Neural progenitor cell (in vitro differentiated cells): ENCODE data around the gene COX15. TPM values are rescaled to one million over a fixed set of nuclear protein-coding genes. Genes with fewer than 3 reads are reported as not detected.
"Not testable (repeated sequence)": the region's sequence is repeated elsewhere in the genome, so short reads cannot be mapped to it uniquely, and the experiment has no call there.

Source experiments
- DNase-seq: peaks from one replicate; pipeline ENCODE4 v3.0.0-alpha.2; 2016; ENCODE audit warnings: low spot score
- H2AFZ ChIP-seq: fragments of 200-600 bp; sonication (generic); replicated peaks from 2 replicates; pipeline ENCODE4 v1.6.1; 2016; ENCODE audit warnings: antibody characterized with exemption
- H3F3A ChIP-seq: fragments of 200-600 bp; sonication (generic); 2 replicates; pipeline ENCODE4 v1.6.1; 2016; ENCODE audit warnings: antibody characterized with exemption, low read depth
- H3K27ac ChIP-seq: fragments of 200-600 bp; sonication (generic); 2 replicates; pipeline ENCODE4 v1.5.1; 2016; ENCODE audit warnings: mild to moderate bottlenecking
- H3K27me3 ChIP-seq: fragments of 200-600 bp; sonication (generic); 2 replicates; pipeline ENCODE4 v1.6.1; 2016; ENCODE audit warnings: mild to moderate bottlenecking, moderate library complexity
- H3K36me3 ChIP-seq: fragments of 200-600 bp; sonication (generic); 2 replicates; pipeline ENCODE4 v1.5.1; 2016
- H3K4me1 ChIP-seq: fragments of 200-600 bp; sonication (generic); 2 replicates; pipeline ENCODE4 v1.6.1; 2016; ENCODE audit warnings: mixed run types
- H3K4me2 ChIP-seq: fragments of 200-600 bp; sonication (generic); 2 replicates; pipeline ENCODE4 v1.6.1; 2016
- H3K4me3 ChIP-seq: fragments of 200-600 bp; sonication (generic); 2 replicates; pipeline ENCODE4 v1.5.1; 2016
- H3K79me2 ChIP-seq: fragments of 200-600 bp; sonication (generic); 2 replicates; pipeline ENCODE4 v1.6.1; 2016; ENCODE audit warnings: low read depth
- H3K9ac ChIP-seq: fragments of 200-600 bp; sonication (generic); 2 replicates; pipeline ENCODE4 v1.6.1; 2016
- H3K9me3 ChIP-seq: fragments of 200-600 bp; sonication (generic); 2 replicates; pipeline ENCODE4 v1.5.1; 2016; ENCODE audit warnings: low read depth
- H4K20me1 ChIP-seq: fragments of 200-600 bp; sonication (generic); 2 replicates; pipeline ENCODE4 v1.6.1; 2016; ENCODE audit warnings: low read depth
- H3K27ac Mint-ChIP-seq: 3 replicates; pipeline ENCODE4 v1.8.0; 2021; ENCODE audit warnings: mixed read lengths
- H3K27me3 Mint-ChIP-seq: 2 replicates; pipeline ENCODE4 v1.8.0; 2022; ENCODE audit warnings: low read depth, mild to moderate bottlenecking, inconsistent platforms, moderate library complexity, mixed read lengths; ENCODE audit not compliant: insufficient read depth
- H3K36me3 Mint-ChIP-seq: 3 replicates; pipeline ENCODE4 v1.8.0; 2021; ENCODE audit warnings: mixed read lengths
- H3K4me1 Mint-ChIP-seq: 3 replicates; pipeline ENCODE4 v1.8.0; 2021; ENCODE audit warnings: mixed read lengths
- H3K4me3 Mint-ChIP-seq: 3 replicates; pipeline ENCODE4 v1.8.0; 2021; ENCODE audit warnings: mild to moderate bottlenecking, moderate library complexity, mixed read lengths
- H3K9me3 Mint-ChIP-seq: 3 replicates; pipeline ENCODE4 v1.8.0; 2020; ENCODE audit warnings: mixed read lengths
- CTCF ChIP-seq: fragments of 200-600 bp; sonication (generic); IDR thresholded peaks from 2 replicates; pipeline ENCODE4 v1.5.1; 2017; ENCODE audit warnings: antibody characterized with exemption, mild to moderate bottlenecking
- EZH2 ChIP-seq: fragments of 200-600 bp; sonication (generic); IDR thresholded peaks from 2 replicates; pipeline ENCODE4 v1.6.1; 2017; ENCODE audit warnings: antibody characterized with exemption, mild to moderate bottlenecking, moderate library complexity
- EZH2phosphoT487 ChIP-seq: fragments of 200-600 bp; sonication (generic); IDR thresholded peaks from 2 replicates; pipeline ENCODE4 v1.6.1; 2017; ENCODE audit warnings: antibody characterized with exemption
- total RNA-seq: library from RNA; depleted of rRNA; stranded (reverse); fragments of >200 nt; gene quantifications from 2 replicates; pipeline ENCODE4 v1.2.3, GENCODE V29; 2015; ENCODE audit warnings: low replicate concordance

COX15 gene
- total RNA-seq, 1 donor from 2014 or later, result 49.8 TPM

GRCh38 chr10:99742701-99743100 is 10.8 kb upstream of the COX15 start:
- H3K4me2 ChIP-seq, result no peak overlapping the region
- DNase-seq, result no peak
- no peak overlapping the region for H3K9ac ChIP-seq
- no peaks in the 10 kb centered on the region for H3K27me3 Mint-ChIP-seq
- no peaks in the 10 kb centered on the region for H3K27me3 ChIP-seq
- peaks cover 18% of the 10 kb centered on the region for H3K9me3 Mint-ChIP-seq
- no peak overlapping the region for H3K4me3 ChIP-seq
- H3F3A ChIP-seq, result no peaks in the 10 kb centered on the region
- H3K4me1 ChIP-seq, result no peaks in the 10 kb centered on the region
- H3K79me2 ChIP-seq, result peaks cover 3% of the 10 kb centered on the region
- H3K27ac ChIP-seq, result no peak overlapping the region
- H3K4me1 Mint-ChIP-seq, result no peaks in the 10 kb centered on the region
- H3K36me3 ChIP-seq, result peaks cover 33% of the 10 kb centered on the region
- no peaks in the 10 kb centered on the region for H3K9me3 ChIP-seq
- TF ChIP-seq EZH2phosphoT487 (no peak), EZH2 (no peak)
- peaks cover 45% of the 10 kb centered on the region for H3K36me3 Mint-ChIP-seq
- no peak overlapping the region for H3K27ac Mint-ChIP-seq
- no peak overlapping the region for H3K4me3 Mint-ChIP-seq
- no peaks in the 10 kb centered on the region for H4K20me1 ChIP-seq
- H2AFZ ChIP-seq, result no peak overlapping the region

GRCh38 chr10:99742254-99742653 is 10.3 kb upstream of the COX15 start:
- no peak overlapping the region for H3K4me2 ChIP-seq
- Mint-ChIP-seq H3K36me3 (peaks cover 50% of the 10 kb centered on the region), H3K4me1 (no peaks in the 10 kb centered on the region), H3K9me3 (peaks cover 18% of the 10 kb centered on the region), H3K27me3 (no peaks in the 10 kb centered on the region), H3K4me3 (no peak overlapping the region), H3K27ac (no peak overlapping the region)
- no peaks in the 10 kb centered on the region for H4K20me1 ChIP-seq
- H3K9ac ChIP-seq, result no peak overlapping the region
- peaks cover 3% of the 10 kb centered on the region for H3K79me2 ChIP-seq
- H2AFZ ChIP-seq, result no peak overlapping the region
- peaks cover 30% of the 10 kb centered on the region for H3K36me3 ChIP-seq
- TF ChIP-seq EZH2 (no peak), CTCF (no peak), EZH2phosphoT487 (no peak)
- H3K27me3 ChIP-seq, result no peaks in the 10 kb centered on the region
- no peaks in the 10 kb centered on the region for H3K9me3 ChIP-seq
- H3K4me1 ChIP-seq, result no peaks in the 10 kb centered on the region
- no peaks in the 10 kb centered on the region for H3F3A ChIP-seq
- no peak for DNase-seq
- H3K27ac ChIP-seq, result no peak overlapping the region
- H3K4me3 ChIP-seq, result no peak overlapping the region

GRCh38 chr10:99740933-99741559 is 9.1 kb upstream of the COX15 start:
- H3K4me1 ChIP-seq, result no peaks in the 10 kb centered on the region
- Mint-ChIP-seq H3K9me3 (peaks cover 18% of the 10 kb centered on the region), H3K27me3 (no peaks in the 10 kb centered on the region), H3K4me1 (no peaks in the 10 kb centered on the region), H3K27ac (no peak overlapping the region), H3K36me3 (peaks cover 55% of the 10 kb centered on the region), H3K4me3 (no peak overlapping the region)
- no peak overlapping the region for H3K4me3 ChIP-seq
- DNase-seq, result no peak
- H3K36me3 ChIP-seq, result peaks cover 34% of the 10 kb centered on the region
- no peak overlapping the region for H3K4me2 ChIP-seq
- no peaks in the 10 kb centered on the region for H3K9me3 ChIP-seq
- H2AFZ ChIP-seq, result no peak overlapping the region
- H3K27ac ChIP-seq, result no peak overlapping the region
- no peaks in the 10 kb centered on the region for H3F3A ChIP-seq
- H3K9ac ChIP-seq, result no peak overlapping the region
- H3K79me2 ChIP-seq, result peaks cover 3% of the 10 kb centered on the region
- no peak for TF ChIP-seq CTCF
- TF ChIP-seq EZH2phosphoT487, result no peak
- no peak for TF ChIP-seq EZH2
- H3K27me3 ChIP-seq, result no peaks in the 10 kb centered on the region
- no peaks in the 10 kb centered on the region for H4K20me1 ChIP-seq

GRCh38 chr10:99740260-99740659 is 8.3 kb upstream of the COX15 start:
- peaks cover 34% of the 10 kb centered on the region for H3K36me3 ChIP-seq
- H4K20me1 ChIP-seq, result no peaks in the 10 kb centered on the region
- Mint-ChIP-seq H3K9me3 (peaks cover 18% of the 10 kb centered on the region), H3K27me3 (no peaks in the 10 kb centered on the region), H3K36me3 (peaks cover 56% of the 10 kb centered on the region), H3K27ac (no peak overlapping the region), H3K4me3 (no peak overlapping the region), H3K4me1 (no peaks in the 10 kb centered on the region)
- DNase-seq, result no peak
- TF ChIP-seq EZH2phosphoT487 (no peak), CTCF (no peak), EZH2 (no peak)
- H3K4me2 ChIP-seq, result no peak overlapping the region
- H3K9ac ChIP-seq, result no peak overlapping the region
- no peak overlapping the region for H3K27ac ChIP-seq
- no peaks in the 10 kb centered on the region for H3F3A ChIP-seq
- no peaks in the 10 kb centered on the region for H3K9me3 ChIP-seq
- H2AFZ ChIP-seq, result no peak overlapping the region
- H3K4me3 ChIP-seq, result no peak overlapping the region
- H3K4me1 ChIP-seq, result no peaks in the 10 kb centered on the region
- H3K27me3 ChIP-seq, result no peaks in the 10 kb centered on the region
- peaks cover 3% of the 10 kb centered on the region for H3K79me2 ChIP-seq

- not testable (repeated sequence) for H3K4me3 ChIP-seq, H3K36me3 ChIP-seq, H3K27ac Mint-ChIP-seq, H3K27me3 ChIP-seq, H3K4me1 ChIP-seq, H3K27me3 Mint-ChIP-seq, H3K4me3 Mint-ChIP-seq, DNase-seq, H3K9me3 Mint-ChIP-seq, H3K27ac ChIP-seq, H4K20me1 ChIP-seq, H3K9me3 ChIP-seq, H3K9ac ChIP-seq, H3K4me2 ChIP-seq, H2AFZ ChIP-seq
- H3K4me1 Mint-ChIP-seq, result peaks cover 16% of the 10 kb centered on the region
- Histone ChIP-seq H3F3A (peaks cover 13% of the 10 kb centered on the region), H3K79me2 (peaks cover 38% of the 10 kb centered on the region)
- peaks cover 24% of the 10 kb centered on the region for H3K36me3 Mint-ChIP-seq
Observed at GRCh38 chr10:99734111-99734510, 2.2 kb upstream of the COX15 start.
